ENCODE data around the gene DIAPH2. TPM values are rescaled to one million over a fixed set of nuclear protein-coding genes. Genes with fewer than 3 reads are reported as not detected.

Gene DIAPH2
- total and polyA plus RNA-seq, 2 donors from 2014 or later: 2.1 to 15.0 TPM

DNA sequence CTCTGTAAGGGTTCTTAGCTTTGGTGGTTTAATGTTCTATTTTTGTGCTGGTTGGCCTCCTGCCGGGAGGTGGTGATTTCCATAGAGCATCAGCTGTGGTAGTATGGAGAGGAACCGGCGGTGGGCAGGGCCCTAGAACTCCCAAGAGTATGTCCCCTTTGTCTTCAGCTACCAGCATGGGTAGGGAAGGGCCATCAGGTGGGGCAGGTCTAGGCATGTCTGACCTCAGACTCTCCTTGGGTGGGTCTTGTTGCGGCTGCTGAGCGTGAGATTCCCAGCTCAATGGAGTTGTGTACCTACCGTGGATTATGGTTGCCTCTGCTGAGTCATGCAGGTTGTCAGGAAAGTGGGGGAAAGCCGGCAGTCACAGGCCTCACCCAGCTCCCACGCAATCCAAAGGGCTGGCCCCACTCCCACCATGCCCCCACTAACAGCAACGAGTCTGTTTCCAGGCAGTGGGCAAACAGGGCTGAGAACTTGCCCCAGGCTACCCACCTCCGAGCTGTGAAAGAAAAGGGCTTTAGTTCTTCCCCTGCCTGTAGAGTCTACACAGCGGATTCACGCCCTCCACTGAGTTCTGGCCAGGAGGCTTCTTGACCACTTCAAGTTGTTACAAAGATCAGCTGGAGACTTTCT lies 434.9 kb downstream of the DIAPH2 start:
- DNase-seq (no peak), FAIRE-seq (no peak)
- no peaks in the 10 kb centered on the region for H3K4me1 ChIP-seq (ENCODE audit: control insufficient read depth in 2 of 3, insufficient read depth in 2 of 3, low read depth in 1 of 3, low read length in 3 of 3)
- H3K9me3 ChIP-seq (ENCODE audit: control insufficient read depth in 2 of 3, insufficient read depth in 1 of 3, low read length in 3 of 3): no peaks in the 10 kb centered on the region
- no peak overlapping the region for H3K4me3 ChIP-seq (ENCODE audit: low read length in 3 of 3)
- H3K27me3 ChIP-seq (ENCODE audit: control insufficient read depth, insufficient read depth, low read length): no peaks in the 10 kb centered on the region
- intact Hi-C loops (cut with DNase I): no loop called here
- no peaks in the 10 kb centered on the region for H3K36me3 ChIP-seq (ENCODE audit: control insufficient read depth in 2 of 3, insufficient read depth in 3 of 3, low read length in 3 of 3)
- H3K9ac ChIP-seq (ENCODE audit: low read length in 3 of 3): no peak overlapping the region
- H3K27ac ChIP-seq (ENCODE audit: low read depth in 2 of 2, low read length in 2 of 2): no peak overlapping the region
- no peak for TF ChIP-seq CTCF (IDR thresholded peaks at IDR 0.05; ENCODE audit: borderline replicate concordance, extremely low read depth, insufficient read depth)

- Histone ChIP-seq H3K27me3 (ENCODE audit: control insufficient read depth, insufficient read depth, low read length) (no peaks in the 10 kb centered on the region), H3K4me1 (ENCODE audit: control insufficient read depth in 2 of 3, insufficient read depth in 2 of 3, low read depth in 1 of 3, low read length in 3 of 3) (no peaks in the 10 kb centered on the region), H3K27ac (ENCODE audit: low read depth in 2 of 2, low read length in 2 of 2) (no peak overlapping the region), H3K36me3 (ENCODE audit: control insufficient read depth in 2 of 3, insufficient read depth in 3 of 3, low read length in 3 of 3) (no peaks in the 10 kb centered on the region), H3K4me3 (ENCODE audit: low read length in 3 of 3) (no peak overlapping the region), H3K9me3 (ENCODE audit: control insufficient read depth in 2 of 3, insufficient read depth in 1 of 3, low read length in 3 of 3) (no peaks in the 10 kb centered on the region), H3K9ac (ENCODE audit: low read length in 3 of 3) (no peak overlapping the region)
- no peak for TF ChIP-seq CTCF (IDR thresholded peaks at IDR 0.05; ENCODE audit: borderline replicate concordance, extremely low read depth, insufficient read depth)
- intact Hi-C loops (cut with DNase I): no loop called here
- DNase-seq (no peak), FAIRE-seq (no peak)
These were observed 438.4 kb downstream of the DIAPH2 start for GRCh38 chrX:97123001-97123400.

GRCh38 chrX:97126020-97126419 lies 441.4 kb downstream of the DIAPH2 start:
- DNase-seq: peak in 2 of 5 donors; percentile 1 to 3
- no peak for FAIRE-seq
- H3K36me3 ChIP-seq (ENCODE audit: control insufficient read depth in 2 of 3, insufficient read depth in 3 of 3, low read length in 3 of 3): no peaks in the 10 kb centered on the region
- H3K4me3 ChIP-seq (ENCODE audit: low read length in 3 of 3): no peak overlapping the region
- H3K9ac ChIP-seq (ENCODE audit: low read length in 3 of 3): no peak overlapping the region
- H3K4me1 ChIP-seq (ENCODE audit: control insufficient read depth in 2 of 3, insufficient read depth in 2 of 3, low read depth in 1 of 3, low read length in 3 of 3): no peaks in the 10 kb centered on the region
- TF ChIP-seq CTCF (IDR thresholded peaks at IDR 0.05; ENCODE audit: borderline replicate concordance, extremely low read depth, insufficient read depth): no peak
- H3K27ac ChIP-seq (ENCODE audit: low read depth in 2 of 2, low read length in 2 of 2): no peak overlapping the region
- H3K27me3 ChIP-seq (ENCODE audit: control insufficient read depth, insufficient read depth, low read length): no peaks in the 10 kb centered on the region
- intact Hi-C loops (cut with DNase I): no loop called here
- no peaks in the 10 kb centered on the region for H3K9me3 ChIP-seq (ENCODE audit: control insufficient read depth in 2 of 3, insufficient read depth in 1 of 3, low read length in 3 of 3)
